Natural killer cell (primary cell): ENCODE measurements around the gene CEP20. TPM values are rescaled to one million over a fixed set of nuclear protein-coding genes. Genes with fewer than 3 reads are reported as not detected.

Source experiments
- ATAC-seq, 3 donors: fragments of 150-1000 bp in 2 of 3; fragments of 200-7000 bp in 1 of 3; cut with Tn5 transposase; 1 replicate in 1 of 3; 2 replicates in 2 of 3; pipeline ENCODE4 v1.10.0; 2021; ENCODE audit warnings: mild to moderate bottlenecking in 2 of 3, moderate library complexity in 2 of 3
- DNase-seq, 2 donors: peaks; one replicate each; pipeline versions ENCODE4 v3.0.0 to v3.0.0-alpha.2; 2013 to 2021; ENCODE audit warnings: mixed read lengths in 1 of 2
- H3K27ac ChIP-seq: one replicate; pipeline ENCODE4 v1.5.1; 2013; ENCODE audit warnings: mild to moderate bottlenecking, low read length
- H3K27me3 ChIP-seq: one replicate; pipeline ENCODE4 v1.6.1; 2013; ENCODE audit warnings: low read length; ENCODE audit not compliant: control insufficient read depth, insufficient read depth
- H3K36me3 ChIP-seq: one replicate; pipeline ENCODE4 v1.6.1; 2013; ENCODE audit warnings: low read length; ENCODE audit not compliant: control insufficient read depth, insufficient read depth
- H3K4me1 ChIP-seq: one replicate; pipeline ENCODE4 v1.6.1; 2013; ENCODE audit warnings: low read length; ENCODE audit not compliant: control insufficient read depth, insufficient read depth
- H3K4me3 ChIP-seq: one replicate; pipeline ENCODE4 v1.5.1; 2013; ENCODE audit warnings: low read length
- H3K9me3 ChIP-seq: one replicate; pipeline ENCODE4 v1.6.1; 2013; ENCODE audit warnings: low read length; ENCODE audit not compliant: control insufficient read depth, insufficient read depth
- H3K27ac Mint-ChIP-seq, 2 donors: one replicate each; pipeline ENCODE4 v1.8.0; 2022; ENCODE audit warnings: mild to moderate bottlenecking in 2 of 2, mixed read lengths in 2 of 2, moderate library complexity in 1 of 2
- H3K27me3 Mint-ChIP-seq, 2 donors: one replicate each; pipeline ENCODE4 v1.8.0; 2022; ENCODE audit warnings: low read depth in 2 of 2, mixed read lengths in 2 of 2
- H3K36me3 Mint-ChIP-seq: one replicate; pipeline ENCODE4 v1.8.0; 2022; ENCODE audit warnings: mixed read lengths
- H3K4me1 Mint-ChIP-seq, 2 donors: one replicate each; pipeline ENCODE4 v1.8.0; 2022; ENCODE audit warnings: mixed read lengths in 2 of 2
- H3K4me3 Mint-ChIP-seq: one replicate; pipeline ENCODE4 v1.8.0; 2022; ENCODE audit warnings: mild to moderate bottlenecking, moderate library complexity, mixed read lengths
- H3K9me3 Mint-ChIP-seq, 2 donors: one replicate each; pipeline ENCODE4 v1.8.0; 2022; ENCODE audit warnings: mixed read lengths in 2 of 2
- CTCF ChIP-seq: fragments of 200-600 bp; IDR thresholded peaks from one replicate; pipeline ENCODE4 v1.8.0; 2022; ENCODE audit warnings: antibody characterized with exemption
- WGBS: methylation state at CpG from one replicate; pipeline ENCODE4 v1.1.7; 2013; ENCODE audit warnings: missing lambda C conversion rate; ENCODE audit not compliant: insufficient coverage; 5-methylcytosine and 5-hydroxymethylcytosine counted together
- intact Hi-C: fragments of 100-400 bp; cut with micrococcal nuclease; formaldehyde crosslinking; loops from one replicate; pipeline ENCODE4 v1.14.2; 2022
- total RNA-seq, 4 donors: library from RNA; stranded (reverse); fragments of 120-200 nt in 1 of 4; gene quantifications; one replicate each; pipeline versions ENCODE4 v1.2.3 to v1.2.4, GENCODE V29; 2013 to 2022

Gene CEP20
- total RNA-seq, 3 donors from 2014 or later (not counting 1 experiment from before 2014, with no cell fraction given), result 21.4 to 23.2 (median 23.1) TPM

GRCh38 chr16:15915555-15916081, 27.2 kb upstream of the CEP20 start:
- Histone ChIP-seq H3K27ac (no peak overlapping the region), H3K9me3 (no peaks in the 10 kb centered on the region), H3K4me1 (peaks cover 7% of the 10 kb centered on the region), H3K36me3 (no peaks in the 10 kb centered on the region), H3K27me3 (no peaks in the 10 kb centered on the region), H3K4me3 (no peak overlapping the region)
- Mint-ChIP-seq H3K36me3 (no peaks in the 10 kb centered on the region), H3K27ac (no peak overlapping the region), H3K4me1 (peaks cover 10% of the 10 kb centered on the region in 2 donors), H3K27me3 (no peaks in the 10 kb centered on the region), H3K4me3 (no peak overlapping the region), H3K9me3 (no peaks in the 10 kb centered on the region)
- intact Hi-C loops, result no loop called here
- DNase-seq (no peak), ATAC-seq (no peak)
- 94% methylated on average over 2 of the region's 5 CpGs for WGBS
- no peak for TF ChIP-seq CTCF

- intact Hi-C loops, result no loop called here
- no peak for TF ChIP-seq CTCF
- DNase-seq (no peak), ATAC-seq (no peak)
- H3K36me3 ChIP-seq, result no peaks in the 10 kb centered on the region
- H3K4me1 ChIP-seq, result peaks cover 7% of the 10 kb centered on the region
- Mint-ChIP-seq H3K4me1 (peaks cover 10% of the 10 kb centered on the region in 2 donors), H3K36me3 (no peaks in the 10 kb centered on the region), H3K27ac (peak overlapping the region; percentile 6 to 52), H3K4me3 (no peak overlapping the region), H3K27me3 (no peaks in the 10 kb centered on the region), H3K9me3 (no peaks in the 10 kb centered on the region)
- no peak overlapping the region for H3K27ac ChIP-seq
- no peaks in the 10 kb centered on the region for H3K9me3 ChIP-seq
- H3K4me3 ChIP-seq, result no peak overlapping the region
- 76% methylated on average over 7 of the region's 7 CpGs for WGBS
- no peaks in the 10 kb centered on the region for H3K27me3 ChIP-seq
Observed at GRCh38 chr16:15913046-15913698, 24.8 kb upstream of the CEP20 start.

GRCh38 chr16:15911198-15911597, 22.8 kb upstream of the CEP20 start:
- H3K36me3 Mint-ChIP-seq, result no peaks in the 10 kb centered on the region
- 96% methylated on average over 2 of the region's 3 CpGs for WGBS

More at GRCh38 chr16:15911198-15911597, 22.8 kb upstream of the CEP20 start:
- peaks cover 7% of the 10 kb centered on the region for H3K4me1 ChIP-seq
- DNase-seq, result no peak
- no peak overlapping the region for H3K27ac Mint-ChIP-seq
- H3K27ac ChIP-seq, result no peak overlapping the region
- H3K36me3 ChIP-seq, result no peaks in the 10 kb centered on the region
- TF ChIP-seq CTCF, result no peak
- H3K9me3 ChIP-seq, result no peaks in the 10 kb centered on the region
- no peaks in the 10 kb centered on the region for H3K27me3 ChIP-seq
- peaks cover 10% of the 10 kb centered on the region in 2 donors for H3K4me1 Mint-ChIP-seq
- no peaks in the 10 kb centered on the region for H3K9me3 Mint-ChIP-seq
- ATAC-seq, result no peak
- intact Hi-C loops, result no loop called here
- no peak overlapping the region for H3K4me3 ChIP-seq
- no peak overlapping the region for H3K4me3 Mint-ChIP-seq
- no peaks in the 10 kb centered on the region for H3K27me3 Mint-ChIP-seq
